Kidney epithelial cell (primary cell): ENCODE data around the gene SOX6. TPM values are rescaled to one million over a fixed set of nuclear protein-coding genes. Genes with fewer than 3 reads are reported as not detected.

Experiments used
- DNase-seq: peaks from one replicate; pipeline ENCODE4 v3.0.0-alpha.2; 2010; ENCODE audit warnings: low read depth
- H3K27me3 ChIP-seq: 2 replicates; pipeline ENCODE4 v1.6.0; 2011; ENCODE audit warnings: low read length; ENCODE audit not compliant: control insufficient read depth, insufficient read depth
- H3K36me3 ChIP-seq: 2 replicates; pipeline ENCODE4 v1.5.1; 2011; ENCODE audit warnings: low read length; ENCODE audit not compliant: control insufficient read depth, insufficient read depth
- H3K4me3 ChIP-seq: 2 replicates; pipeline ENCODE4 v1.5.1; 2011; ENCODE audit warnings: low read depth, mild to moderate bottlenecking, control low read depth, low read length
- CTCF ChIP-seq: IDR thresholded peaks from 2 replicates; pipeline ENCODE4 v1.5.1; 2011; ENCODE audit warnings: mild to moderate bottlenecking, moderate library complexity, low read length, control low read depth, inconsistent platforms; ENCODE audit not compliant: insufficient read depth, poor library complexity, severe bottlenecking
- total RNA-seq: library from RNA; depleted of rRNA; stranded (reverse); fragments of >200 nt; gene quantifications from 2 replicates; pipeline ENCODE4 v1.2.3, GENCODE V29; 2015

Gene SOX6
- total RNA-seq, 1 donor from 2014 or later, result 2.7 TPM

GRCh38 chr11:16114978-16115871 lies 241.1 kb downstream of the SOX6 start:
- Histone ChIP-seq H3K27me3 (no peaks in the 10 kb centered on the region), H3K36me3 (no peaks in the 10 kb centered on the region), H3K4me3 (no peak overlapping the region)
- no peak for TF ChIP-seq CTCF
- DNase-seq, result no peak

- no peak for TF ChIP-seq CTCF
- Histone ChIP-seq H3K27me3 (no peaks in the 10 kb centered on the region), H3K4me3 (no peak overlapping the region), H3K36me3 (no peaks in the 10 kb centered on the region)
- DNase-seq, result no peak
These were observed 241.9 kb downstream of the SOX6 start for GRCh38 chr11:16114431-16114830.

GRCh38 chr11:16111690-16112089 lies 244.7 kb downstream of the SOX6 start:
- Histone ChIP-seq H3K4me3 (no peak overlapping the region), H3K36me3 (no peaks in the 10 kb centered on the region), H3K27me3 (no peaks in the 10 kb centered on the region)
- DNase-seq, result no peak
- no peak for TF ChIP-seq CTCF

GRCh38 chr11:16110886-16111285 lies 245.5 kb downstream of the SOX6 start:
- no peak for DNase-seq
- Histone ChIP-seq H3K4me3 (no peak overlapping the region), H3K36me3 (no peaks in the 10 kb centered on the region), H3K27me3 (no peaks in the 10 kb centered on the region)
- no peak for TF ChIP-seq CTCF

- H3K27me3 ChIP-seq, result no peaks in the 10 kb centered on the region
- peaks cover 1% of the 10 kb centered on the region for H3K36me3 ChIP-seq
- TF ChIP-seq CTCF, result no peak
- no peak for DNase-seq
- H3K4me3 ChIP-seq, result no peak overlapping the region
These were observed 256.9 kb downstream of the SOX6 start for GRCh38 chr11:16099343-16099900.
